Stimulated activated CD4-positive, alpha-beta T cell treated with anti-CD3 and anti-CD28 coated beads, TNF-alpha, amount 100 ng/mL, for 4 hours (primary cell): ENCODE measurements around the gene RPRM.
A peak's percentile ranks its signal among the peaks of the same experiment; 100 is the strongest.
"Not testable (repeated sequence)": the region's sequence is repeated elsewhere in the genome, so short reads cannot be mapped to it uniquely, and the experiment has no call there.

ENCODE experiments used
- DNase-seq, 3 experiments: peaks; one replicate each; pipeline ENCODE4 v3.0.0-alpha.2; 2020; ENCODE audit warnings: low read depth in 3 of 3

RPRM gene

GRCh38 chr2:153478289-153479261 is at the start of gene RPRM:
Gene RPRM (minus strand): TSS chr2:153478762. CDS start chr2:153478565, 197 bp downstream.
- DNase-seq = peak in 2 of 3 experiments; percentile 7 to 14

GRCh38 chr2:153519257-153519875 is 40.8 kb upstream of the RPRM start:
- DNase-seq = peak; percentile 3 to 18 (median 5)

GRCh38 chr2:153512331-153512730 is 33.8 kb upstream of the RPRM start:
- no peak for DNase-seq

- DNase-seq = no peak
These were observed 32.4 kb upstream of the RPRM start for GRCh38 chr2:153510996-153511395.

GRCh38 chr2:153509133-153509532 is 30.6 kb upstream of the RPRM start:
- DNase-seq = no peak

GRCh38 chr2:153506499-153506898 is 27.9 kb upstream of the RPRM start:
- not testable (repeated sequence) for DNase-seq

- DNase-seq = no peak
These were observed 20.9 kb upstream of the RPRM start for GRCh38 chr2:153499439-153499838.

- no peak for DNase-seq
These were observed 19.5 kb upstream of the RPRM start for GRCh38 chr2:153497938-153498629.

GRCh38 chr2:153495725-153496124 is 17.2 kb upstream of the RPRM start:
- no peak for DNase-seq

GRCh38 chr2:153488072-153488471 is 9.5 kb upstream of the RPRM start:
- no peak for DNase-seq

- no peak for DNase-seq
These were observed 8.9 kb upstream of the RPRM start for GRCh38 chr2:153487448-153487847.

GRCh38 chr2:153479573-153479972 is 1.0 kb upstream of the RPRM start:
- DNase-seq = no peak

GRCh38 chr2:153477636-153478288 is 800 bp downstream of the RPRM start:
- DNase-seq = no peak

GRCh38 chr2:153476816-153477635 is 1.5 kb downstream of the RPRM start:
- DNase-seq = no peak

GRCh38 chr2:153476491-153476815 is 2.1 kb downstream of the RPRM start:
- DNase-seq = no peak

- DNase-seq = no peak
These were observed 3.6 kb downstream of the RPRM start for GRCh38 chr2:153474876-153475435.

- no peak for DNase-seq
These were observed 4.2 kb downstream of the RPRM start for GRCh38 chr2:153474407-153474806.

GRCh38 chr2:153470867-153471266 is 7.7 kb downstream of the RPRM start:
- no peak for DNase-seq

GRCh38 chr2:153464395-153464794 is 14.2 kb downstream of the RPRM start:
- no peak for DNase-seq

- no peak for DNase-seq
These were observed 16.2 kb downstream of the RPRM start for GRCh38 chr2:153462338-153462859.
